ENCODE results near the gene FYB2. TPM values are rescaled to one million over a fixed set of nuclear protein-coding genes. Genes with fewer than 3 reads are reported as not detected.
A peak's percentile ranks its signal among the peaks of the same experiment; 100 is the strongest.

FYB2 gene
- total RNA-seq, 2 donors from 2014 or later, result 0.39 to 0.70 TPM

- TF ChIP-seq, protein P1, sequence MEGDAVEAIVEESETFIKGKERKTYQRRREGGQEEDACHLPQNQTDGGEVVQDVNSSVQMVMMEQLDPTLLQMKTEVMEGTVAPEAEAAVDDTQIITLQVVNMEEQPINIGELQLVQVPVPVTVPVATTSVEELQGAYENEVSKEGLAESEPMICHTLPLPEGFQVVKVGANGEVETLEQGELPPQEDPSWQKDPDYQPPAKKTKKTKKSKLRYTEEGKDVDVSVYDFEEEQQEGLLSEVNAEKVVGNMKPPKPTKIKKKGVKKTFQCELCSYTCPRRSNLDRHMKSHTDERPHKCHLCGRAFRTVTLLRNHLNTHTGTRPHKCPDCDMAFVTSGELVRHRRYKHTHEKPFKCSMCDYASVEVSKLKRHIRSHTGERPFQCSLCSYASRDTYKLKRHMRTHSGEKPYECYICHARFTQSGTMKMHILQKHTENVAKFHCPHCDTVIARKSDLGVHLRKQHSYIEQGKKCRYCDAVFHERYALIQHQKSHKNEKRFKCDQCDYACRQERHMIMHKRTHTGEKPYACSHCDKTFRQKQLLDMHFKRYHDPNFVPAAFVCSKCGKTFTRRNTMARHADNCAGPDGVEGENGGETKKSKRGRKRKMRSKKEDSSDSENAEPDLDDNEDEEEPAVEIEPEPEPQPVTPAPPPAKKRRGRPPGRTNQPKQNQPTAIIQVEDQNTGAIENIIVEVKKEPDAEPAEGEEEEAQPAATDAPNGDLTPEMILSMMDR (IDR thresholded peaks at IDR 0.05), result no peak
- H3K4me3 ChIP-seq, result no peak overlapping the region
- H3K36me3 ChIP-seq, result no peaks in the 10 kb centered on the region
- no peaks in the 10 kb centered on the region for H3K9me3 ChIP-seq
- no peak for DNase-seq (ENCODE audit: low spot score)
- no peaks in the 10 kb centered on the region for H3K27me3 ChIP-seq
- no peak overlapping the region for H3K27ac ChIP-seq
- no peaks in the 10 kb centered on the region for H3K4me1 ChIP-seq
Observed at GRCh38 chr1:56713112-56713511, 106.1 kb downstream of the FYB2 start.

- no peaks in the 10 kb centered on the region for H3K9me3 ChIP-seq
- TF ChIP-seq, protein P1 (IDR thresholded peaks at IDR 0.05), result no peak
- peaks cover 4% of the 10 kb centered on the region for H3K36me3 ChIP-seq
- no peak overlapping the region for H3K4me3 ChIP-seq
- DNase-seq (ENCODE audit: low spot score), result no peak
- H3K27me3 ChIP-seq, result no peaks in the 10 kb centered on the region
- no peak overlapping the region for H3K27ac ChIP-seq
- H3K4me1 ChIP-seq, result no peaks in the 10 kb centered on the region
Observed at GRCh38 chr1:56712150-56712549, 107.1 kb downstream of the FYB2 start.

- peaks cover 4% of the 10 kb centered on the region for H3K36me3 ChIP-seq
- no peaks in the 10 kb centered on the region for H3K27me3 ChIP-seq
- TF ChIP-seq, protein P1 (IDR thresholded peaks at IDR 0.05), result no peak
- DNase-seq (ENCODE audit: low spot score), result no peak
- no peaks in the 10 kb centered on the region for H3K9me3 ChIP-seq
- no peaks in the 10 kb centered on the region for H3K4me1 ChIP-seq
- no peak overlapping the region for H3K4me3 ChIP-seq
- peak overlapping the region in 1 of 2 donors; percentile 7 for H3K27ac ChIP-seq
Observed at GRCh38 chr1:56710646-56711045, 108.6 kb downstream of the FYB2 start.

DNA sequence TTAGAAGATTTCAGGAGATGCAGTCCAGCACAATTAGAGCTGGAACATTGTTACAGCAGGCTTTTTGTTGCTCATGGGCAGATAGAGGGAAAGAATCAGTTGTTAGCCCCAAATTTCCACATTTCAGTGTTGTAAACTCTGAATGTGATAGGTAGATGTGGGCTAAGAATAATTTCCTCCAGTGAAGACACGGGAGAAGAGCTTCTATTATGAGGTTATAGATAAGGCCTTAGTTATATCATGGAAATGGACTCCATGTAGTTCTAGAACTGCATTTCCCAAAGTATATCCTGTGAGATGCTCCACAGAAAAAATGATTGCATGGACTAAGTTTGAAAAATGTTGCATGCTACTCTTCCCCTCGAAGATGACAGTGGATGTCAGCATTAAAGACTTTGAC, 109.2 kb downstream of the FYB2 start:
- no peaks in the 10 kb centered on the region for H3K9me3 ChIP-seq
- TF ChIP-seq, protein P1 (IDR thresholded peaks at IDR 0.05), result no peak
- H3K27ac ChIP-seq, result peak overlapping the region in 1 of 2 donors; percentile 30
- peaks cover 10% of the 10 kb centered on the region for H3K36me3 ChIP-seq
- no peak for DNase-seq (ENCODE audit: low spot score)
- H3K27me3 ChIP-seq, result no peaks in the 10 kb centered on the region
- H3K4me3 ChIP-seq, result no peak overlapping the region
- no peaks in the 10 kb centered on the region for H3K4me1 ChIP-seq

DNA sequence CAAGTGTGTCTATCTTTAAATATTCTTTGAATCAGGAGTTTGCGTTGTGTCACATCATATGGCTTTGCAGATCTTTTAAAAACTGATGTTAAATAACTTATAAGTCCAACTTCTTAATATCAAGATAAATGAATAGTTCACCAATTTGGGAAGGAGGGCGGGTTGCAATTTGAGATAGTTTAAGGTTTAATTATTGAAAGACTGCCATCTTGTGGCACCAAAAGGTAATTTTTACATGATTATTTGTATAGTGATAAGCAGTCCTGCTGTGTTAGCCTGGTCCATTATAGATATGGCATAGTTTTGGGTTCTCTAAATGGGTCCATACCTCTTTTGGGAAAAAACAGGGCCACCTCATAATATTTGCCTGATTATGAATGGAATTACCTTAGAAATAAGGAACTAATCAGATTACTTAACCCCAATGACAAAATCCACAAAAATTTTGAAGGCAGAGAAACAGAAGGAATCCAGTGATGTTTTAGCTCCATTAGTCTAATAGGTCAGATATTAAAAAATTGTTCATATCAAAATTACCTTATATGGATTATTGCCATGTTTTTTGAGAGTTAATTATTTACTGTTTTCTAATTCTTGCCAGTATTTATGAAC, 109.8 kb downstream of the FYB2 start:
- Histone ChIP-seq H3K4me3 (no peak overlapping the region), H3K27me3 (no peaks in the 10 kb centered on the region), H3K27ac (peak overlapping the region in 1 of 2 donors; percentile 30), H3K9me3 (no peaks in the 10 kb centered on the region), H3K4me1 (no peaks in the 10 kb centered on the region), H3K36me3 (peaks cover 16% of the 10 kb centered on the region)
- no peak for DNase-seq (ENCODE audit: low spot score)
- TF ChIP-seq, protein P1 (IDR thresholded peaks at IDR 0.05), result peak; percentile 48 to 70

DNA sequence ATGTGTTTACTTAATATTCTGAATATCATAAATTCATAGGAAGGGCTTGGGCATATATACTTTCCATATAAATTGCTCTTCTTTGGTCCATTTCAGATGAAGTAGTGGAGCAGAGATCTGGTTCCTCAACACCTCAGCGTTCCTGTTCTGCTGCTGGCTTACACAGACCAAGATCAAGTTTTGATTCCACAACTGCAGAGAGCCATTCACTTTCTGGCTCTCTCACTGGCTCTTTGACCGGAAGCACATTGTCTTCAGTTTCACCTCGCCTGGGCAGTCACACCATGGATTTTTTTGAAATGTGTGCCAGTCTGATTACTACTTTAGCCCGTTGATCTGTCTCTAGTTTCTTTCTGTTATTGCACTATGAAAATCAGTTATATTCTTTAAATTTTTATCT, 111.8 kb downstream of the FYB2 start:
- TF ChIP-seq, protein P1 (IDR thresholded peaks at IDR 0.05), result no peak
- Histone ChIP-seq H3K27ac (no peak overlapping the region), H3K4me3 (no peak overlapping the region), H3K4me1 (no peaks in the 10 kb centered on the region), H3K36me3 (peaks cover 24% of the 10 kb centered on the region), H3K27me3 (no peaks in the 10 kb centered on the region), H3K9me3 (no peaks in the 10 kb centered on the region)
- no peak for DNase-seq (ENCODE audit: low spot score)
